GM23338 (cell line): Measurements from ENCODE around the gene LOXL4. TPM values are rescaled to one million over a fixed set of nuclear protein-coding genes. Genes with fewer than 3 reads are reported as not detected.

Experiments used
- ATAC-seq: fragments of 200-7000 bp; cut with Tn5 transposase; 3 replicates; pipeline ENCODE4 v1.9.1; 2020
- DNase-seq: peaks from one replicate; pipeline ENCODE4 v3.0.0-alpha.2; 2015; ENCODE audit warnings: low spot score
- H2AFZ ChIP-seq: fragments of 200-600 bp; sonication (generic); 2 replicates; pipeline ENCODE4 v1.8.0; 2016; ENCODE audit warnings: antibody characterized with exemption, mild to moderate bottlenecking, moderate library complexity
- H3F3A ChIP-seq: fragments of 200-600 bp; sonication (generic); replicated peaks from 2 replicates; pipeline ENCODE4 v1.8.0; 2017; ENCODE audit warnings: antibody characterized with exemption, mixed run types, low read depth
- H3K27ac ChIP-seq: fragments of 200-600 bp; sonication (generic); 2 replicates; pipeline ENCODE4 v1.6.1; 2016; ENCODE audit warnings: low read depth
- H3K27me3 ChIP-seq: fragments of 200-600 bp; sonication (generic); 2 replicates; pipeline ENCODE4 v1.8.0; 2016; ENCODE audit warnings: mild to moderate bottlenecking, mixed run types, moderate library complexity; ENCODE audit not compliant: insufficient read depth
- H3K36me3 ChIP-seq: fragments of 200-600 bp; sonication (generic); 2 replicates; pipeline ENCODE4 v1.8.0; 2016; ENCODE audit warnings: mild to moderate bottlenecking; ENCODE audit not compliant: insufficient read depth
- H3K4me1 ChIP-seq: fragments of 200-600 bp; sonication (generic); 2 replicates; pipeline ENCODE4 v1.8.0; 2016; ENCODE audit warnings: mild to moderate bottlenecking, moderate library complexity; ENCODE audit not compliant: insufficient read depth
- H3K4me2 ChIP-seq: fragments of 200-600 bp; sonication (generic); 2 replicates; pipeline ENCODE4 v1.7.1; 2017; ENCODE audit warnings: mixed run types
- H3K4me3 ChIP-seq: fragments of 200-600 bp; sonication (generic); 2 replicates; pipeline ENCODE4 v1.6.1; 2016; ENCODE audit warnings: mixed run types
- H3K79me2 ChIP-seq: fragments of 200-600 bp; sonication (generic); replicated peaks from 2 replicates; pipeline ENCODE4 v1.8.0; 2017; ENCODE audit warnings: mild to moderate bottlenecking; ENCODE audit not compliant: insufficient read depth
- H3K9me2 ChIP-seq: fragments of 200-600 bp; sonication (generic); 2 replicates; pipeline ENCODE4 v1.8.0; 2017; ENCODE audit not compliant: insufficient read depth
- H4K20me1 ChIP-seq: fragments of 200-600 bp; sonication (generic); replicated peaks from 2 replicates; pipeline ENCODE4 v1.8.0; 2017; ENCODE audit warnings: mild to moderate bottlenecking; ENCODE audit not compliant: insufficient read depth
- H3K27ac Mint-ChIP-seq: 2 replicates; pipeline ENCODE4 v1.8.0; 2020; ENCODE audit warnings: inconsistent platforms, mild to moderate bottlenecking, moderate library complexity, mixed read lengths
- H3K27me3 Mint-ChIP-seq: 3 replicates; pipeline ENCODE4 v1.8.0; 2022; ENCODE audit warnings: low read depth, mild to moderate bottlenecking, moderate library complexity, mixed read lengths, inconsistent platforms; ENCODE audit not compliant: insufficient read depth, poor library complexity
- H3K36me3 Mint-ChIP-seq: 3 replicates; pipeline ENCODE4 v1.8.0; 2021; ENCODE audit warnings: low read depth, mild to moderate bottlenecking, inconsistent platforms, moderate library complexity, mixed read lengths
- H3K4me1 Mint-ChIP-seq: 3 replicates; pipeline ENCODE4 v1.8.0; 2020; ENCODE audit warnings: mild to moderate bottlenecking, inconsistent platforms, mixed read lengths
- H3K4me3 Mint-ChIP-seq: 3 replicates; pipeline ENCODE4 v1.8.0; 2021; ENCODE audit warnings: moderate library complexity, mild to moderate bottlenecking, inconsistent platforms, mixed read lengths
- H3K9me3 Mint-ChIP-seq: 3 replicates; pipeline ENCODE4 v1.8.0; 2020; ENCODE audit warnings: moderate library complexity, mild to moderate bottlenecking, inconsistent platforms, mixed read lengths
- CREB1 ChIP-seq: fragments of 250-450 bp; sonication (Bioruptor Pico); IDR thresholded peaks from 2 replicates; pipeline ENCODE4 v1.5.0; 2020; ENCODE audit warnings: low read depth, mild to moderate bottlenecking, moderate library complexity
- EZH2 ChIP-seq: fragments of 200-600 bp; sonication (generic); IDR thresholded peaks from one replicate; pipeline ENCODE4 v1.8.0; 2017; ENCODE audit warnings: antibody characterized with exemption, mild to moderate bottlenecking, low read depth; ENCODE audit not compliant: unreplicated experiment
- EZH2phosphoT487 ChIP-seq: fragments of 200-600 bp; sonication (generic); IDR thresholded peaks from one replicate; pipeline ENCODE4 v1.8.1; 2018; ENCODE audit warnings: antibody characterized with exemption; ENCODE audit not compliant: unreplicated experiment
- JUNB ChIP-seq: IDR thresholded peaks from one replicate; pipeline ENCODE4 v1.6.1; 2016; ENCODE audit warnings: antibody characterized with exemption; ENCODE audit not compliant: unreplicated experiment
- NANOG ChIP-seq: IDR thresholded peaks from 2 replicates; pipeline ENCODE4 v1.6.1; 2016; ENCODE audit warnings: antibody characterized with exemption, borderline replicate concordance
- POLR2AphosphoS5 ChIP-seq: IDR thresholded peaks from 2 replicates; pipeline ENCODE4 v1.6.1; 2016; ENCODE audit warnings: antibody characterized with exemption, low read depth
- REST ChIP-seq: IDR thresholded peaks from one replicate; pipeline ENCODE4 v1.6.1; 2018; ENCODE audit warnings: antibody characterized with exemption; ENCODE audit not compliant: unreplicated experiment
- STAT1 ChIP-seq: IDR thresholded peaks from one replicate; pipeline ENCODE4 v1.6.1; 2016; ENCODE audit warnings: antibody characterized with exemption; ENCODE audit not compliant: unreplicated experiment
- ZNF114 ChIP-seq: fragments of 250-450 bp; sonication (Bioruptor Pico); IDR thresholded peaks from 2 replicates; pipeline ENCODE4 v1.5.0; 2020; ENCODE audit warnings: mild to moderate bottlenecking, moderate library complexity
- ZNF331 ChIP-seq: fragments of 250-450 bp; sonication (Bioruptor Pico); IDR thresholded peaks from 2 replicates; pipeline ENCODE4 v1.5.0; 2020; ENCODE audit warnings: low read depth, mild to moderate bottlenecking, moderate library complexity
- ZNF462 ChIP-seq: fragments of 250-450 bp; sonication (Bioruptor Pico); IDR thresholded peaks from 2 replicates; pipeline ENCODE4 v1.5.0; 2020; ENCODE audit warnings: mild to moderate bottlenecking, moderate library complexity
- polyA plus RNA-seq: library from polyadenylated mRNA; unstranded; fragments of >200 nt; fragmentation: Nextera tagmentation; extraction: Ambion mirVana; gene quantifications from 2 replicates; pipeline ENCODE4 v1.2.1, GENCODE V29; 2016
- total RNA-seq: library from RNA; depleted of rRNA; stranded (reverse); fragments of >200 nt; shearing (Covaris generic); gene quantifications from 2 replicates; pipeline ENCODE4 v1.2.3, GENCODE V29; 2014
- TF ChIP-seq, protein P1 (sequence below): IDR thresholded peaks from 2 replicates; pipeline ENCODE4 v1.6.1; 2016; ENCODE audit warnings: antibody characterized with exemption
- TF ChIP-seq, protein P2 (sequence below), 2 experiments: fragments of 200-600 bp in 1 of 2; sonication (generic) in 1 of 2; conservative IDR thresholded peaks; 2 replicates each; pipeline versions ENCODE4 v1.5.1 to v1.6.1; 2016 to 2017; ENCODE audit warnings: antibody characterized with exemption in 2 of 2, low read depth in 2 of 2, mild to moderate bottlenecking in 2 of 2, moderate library complexity in 1 of 2

The LOXL4 gene
- total and polyA plus RNA-seq, 2 experiments from 2014 or later, result 0.21 to 0.38 TPM

GRCh38 chr10:98224509-98224908 is 43.5 kb downstream of the LOXL4 start:
- peaks cover 2% of the 10 kb centered on the region for H3K27me3 Mint-ChIP-seq
- H3K36me3 Mint-ChIP-seq, result peaks cover 9% of the 10 kb centered on the region; the same call in 2 of the 3 replicates
- H3F3A ChIP-seq, result no peaks in the 10 kb centered on the region
- 0 out of 2 replicates have a peak, but pooled peaks cover 2% of the 10 kb centered on the region for H4K20me1 ChIP-seq
- H3K27ac Mint-ChIP-seq, result no peak overlapping the region
- H3K79me2 ChIP-seq, result peaks cover 33% of the 10 kb centered on the region
- no peak overlapping the region for H3K4me3 Mint-ChIP-seq
- DNase-seq (no peak), ATAC-seq (no peak)
- no peaks in the 10 kb centered on the region for H3K9me2 ChIP-seq
- H3K36me3 ChIP-seq, result no peaks in the 10 kb centered on the region
- peaks cover 12% of the 10 kb centered on the region; the same call in 2 of the 3 replicates for H3K9me3 Mint-ChIP-seq
- no peak overlapping the region for H3K4me2 ChIP-seq
- H3K4me1 ChIP-seq, result no peaks in the 10 kb centered on the region
- H3K4me3 ChIP-seq, result no peak overlapping the region
- no peak overlapping the region for H3K27ac ChIP-seq
- H3K27me3 ChIP-seq, result no peaks in the 10 kb centered on the region
- no peak overlapping the region for H2AFZ ChIP-seq
- TF ChIP-seq JUNB (no peak), EZH2phosphoT487 (no peak), REST (no peak), EZH2 (no peak), ZNF331 (CRISPR knock-in tag) (no peak), NANOG (no peak), STAT1 (no peak), ZNF114 (CRISPR knock-in tag) (no peak), ZNF462 (CRISPR knock-in tag) (no peak), POLR2AphosphoS5 (no peak), CREB1 (CRISPR knock-in tag) (no peak)
- TF ChIP-seq, protein P1, sequence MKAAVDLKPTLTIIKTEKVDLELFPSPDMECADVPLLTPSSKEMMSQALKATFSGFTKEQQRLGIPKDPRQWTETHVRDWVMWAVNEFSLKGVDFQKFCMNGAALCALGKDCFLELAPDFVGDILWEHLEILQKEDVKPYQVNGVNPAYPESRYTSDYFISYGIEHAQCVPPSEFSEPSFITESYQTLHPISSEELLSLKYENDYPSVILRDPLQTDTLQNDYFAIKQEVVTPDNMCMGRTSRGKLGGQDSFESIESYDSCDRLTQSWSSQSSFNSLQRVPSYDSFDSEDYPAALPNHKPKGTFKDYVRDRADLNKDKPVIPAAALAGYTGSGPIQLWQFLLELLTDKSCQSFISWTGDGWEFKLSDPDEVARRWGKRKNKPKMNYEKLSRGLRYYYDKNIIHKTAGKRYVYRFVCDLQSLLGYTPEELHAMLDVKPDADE, result no peak
- TF ChIP-seq, protein P2, sequence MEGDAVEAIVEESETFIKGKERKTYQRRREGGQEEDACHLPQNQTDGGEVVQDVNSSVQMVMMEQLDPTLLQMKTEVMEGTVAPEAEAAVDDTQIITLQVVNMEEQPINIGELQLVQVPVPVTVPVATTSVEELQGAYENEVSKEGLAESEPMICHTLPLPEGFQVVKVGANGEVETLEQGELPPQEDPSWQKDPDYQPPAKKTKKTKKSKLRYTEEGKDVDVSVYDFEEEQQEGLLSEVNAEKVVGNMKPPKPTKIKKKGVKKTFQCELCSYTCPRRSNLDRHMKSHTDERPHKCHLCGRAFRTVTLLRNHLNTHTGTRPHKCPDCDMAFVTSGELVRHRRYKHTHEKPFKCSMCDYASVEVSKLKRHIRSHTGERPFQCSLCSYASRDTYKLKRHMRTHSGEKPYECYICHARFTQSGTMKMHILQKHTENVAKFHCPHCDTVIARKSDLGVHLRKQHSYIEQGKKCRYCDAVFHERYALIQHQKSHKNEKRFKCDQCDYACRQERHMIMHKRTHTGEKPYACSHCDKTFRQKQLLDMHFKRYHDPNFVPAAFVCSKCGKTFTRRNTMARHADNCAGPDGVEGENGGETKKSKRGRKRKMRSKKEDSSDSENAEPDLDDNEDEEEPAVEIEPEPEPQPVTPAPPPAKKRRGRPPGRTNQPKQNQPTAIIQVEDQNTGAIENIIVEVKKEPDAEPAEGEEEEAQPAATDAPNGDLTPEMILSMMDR (conservative IDR thresholded peaks at IDR 0.05; ENCODE audit: low read depth in 2 of 2), result no peak
- peaks cover 8% of the 10 kb centered on the region; the same call in 2 of the 3 replicates for H3K4me1 Mint-ChIP-seq
